KG1 (cell line): ENCODE measurements around the gene KCTD21.
A peak's percentile ranks its signal among the peaks of the same experiment; 100 is the strongest.

ENCODE experiments used
- DNase-seq: peaks from one replicate; lab custom pipeline; 2025; lab: John Stamatoyannopoulos, UW

The KCTD21 gene

GRCh38 chr11:78218707-78219492 is 30.5 kb upstream of the KCTD21 start:
- DNase-seq, result no peak

GRCh38 chr11:78217650-78218541 is 29.5 kb upstream of the KCTD21 start:
- no peak for DNase-seq

- DNase-seq, result no peak
Observed at GRCh38 chr11:78216571-78217287, 28.3 kb upstream of the KCTD21 start.

- no peak for DNase-seq
Observed at GRCh38 chr11:78216021-78216420, 27.6 kb upstream of the KCTD21 start.

GRCh38 chr11:78214331-78215194 is 26.1 kb upstream of the KCTD21 start:
- DNase-seq, result no peak

- DNase-seq, result no peak
Observed at GRCh38 chr11:78213526-78214330, 25.3 kb upstream of the KCTD21 start.

- no peak for DNase-seq
Observed at GRCh38 chr11:78212586-78213371, 24.4 kb upstream of the KCTD21 start.

GRCh38 chr11:78211565-78211964 is 23.1 kb upstream of the KCTD21 start:
- no peak for DNase-seq

- no peak for DNase-seq
Observed at GRCh38 chr11:78210000-78210608, 21.7 kb upstream of the KCTD21 start.

- no peak for DNase-seq
Observed at GRCh38 chr11:78209478-78209877, 21.1 kb upstream of the KCTD21 start.

- DNase-seq, result no peak
Observed at GRCh38 chr11:78208257-78209165, 20.1 kb upstream of the KCTD21 start.

- DNase-seq, result no peak
Observed at GRCh38 chr11:78207532-78208256, 19.3 kb upstream of the KCTD21 start.

- no peak for DNase-seq
Observed at GRCh38 chr11:78205691-78206090, 17.3 kb upstream of the KCTD21 start.

GRCh38 chr11:78205256-78205655 is 16.8 kb upstream of the KCTD21 start:
- DNase-seq, result no peak

GRCh38 chr11:78203184-78203583 is 14.8 kb upstream of the KCTD21 start:
- DNase-seq, result no peak

- DNase-seq, result peak; percentile 84
Observed at GRCh38 chr11:78202733-78203167, 14.3 kb upstream of the KCTD21 start.

GRCh38 chr11:78201096-78201818 is 12.8 kb upstream of the KCTD21 start:
- DNase-seq, result no peak
